ENCODE results near the gene MRPS14. TPM values are rescaled to one million over a fixed set of nuclear protein-coding genes. Genes with fewer than 3 reads are reported as not detected.

The MRPS14 gene
- total RNA-seq, 1 donor, result 13.5 TPM

Small RNA genes within 50 kb of the gene (small RNA-seq; reads per million reads assigned to genes)
- gene RF00019 (not detected), gene RNU6-307P (not detected)

Other genes with a start within 250 kb of the MRPS14 start
- 35.5 TPM for gene CACYBP, start 23.5 kb downstream of the MRPS14 start, total RNA-seq
- not detected for gene TNN, start 44.4 kb upstream of the MRPS14 start, total RNA-seq
- gene KIAA0040, start 169.4 kb upstream of the MRPS14 start, total RNA-seq, result 16.4 TPM

Data from hematopoietic multipotent progenitor cell (in vitro differentiated cells).